ENCODE measurements around the gene TNFRSF13B. TPM values are rescaled to one million over a fixed set of nuclear protein-coding genes. Genes with fewer than 3 reads are reported as not detected.

The TNFRSF13B gene
- not detected in 5 replicates for total RNA-seq (2022; extraction: Qiagen RNA extraction)

GRCh38 chr17:16971458-16972338 is at the start of gene TNFRSF13B:
Gene TNFRSF13B (minus strand): TSS chr17:16972118. CDS start chr17:16972075, 43 bp downstream.

Other genes starting within 250 kb of the TNFRSF13B start
- gene MPRIP, start 70.3 kb upstream of the TNFRSF13B start, total RNA-seq (2022; extraction: Qiagen RNA extraction): 262 to 374 TPM (median 325 TPM) in 5 replicates
- 5.5 to 7.8 TPM (median 6.5 TPM) in 5 replicates for gene PLD6, start 234.2 kb upstream of the TNFRSF13B start, total RNA-seq (2022; extraction: Qiagen RNA extraction)

Measured in A549 treated with Hydrocortisone at 1 μM for 4 hours (cell line).